Measurements from ENCODE around the gene MPI. TPM values are rescaled to one million over a fixed set of nuclear protein-coding genes. Genes with fewer than 3 reads are reported as not detected.
A peak's percentile ranks its signal among the peaks of the same experiment; 100 is the strongest.

The MPI gene
- total RNA-seq, 6 experiments from 2014 or later = 23.5 to 69.7 (median 40.8) TPM

DNA sequence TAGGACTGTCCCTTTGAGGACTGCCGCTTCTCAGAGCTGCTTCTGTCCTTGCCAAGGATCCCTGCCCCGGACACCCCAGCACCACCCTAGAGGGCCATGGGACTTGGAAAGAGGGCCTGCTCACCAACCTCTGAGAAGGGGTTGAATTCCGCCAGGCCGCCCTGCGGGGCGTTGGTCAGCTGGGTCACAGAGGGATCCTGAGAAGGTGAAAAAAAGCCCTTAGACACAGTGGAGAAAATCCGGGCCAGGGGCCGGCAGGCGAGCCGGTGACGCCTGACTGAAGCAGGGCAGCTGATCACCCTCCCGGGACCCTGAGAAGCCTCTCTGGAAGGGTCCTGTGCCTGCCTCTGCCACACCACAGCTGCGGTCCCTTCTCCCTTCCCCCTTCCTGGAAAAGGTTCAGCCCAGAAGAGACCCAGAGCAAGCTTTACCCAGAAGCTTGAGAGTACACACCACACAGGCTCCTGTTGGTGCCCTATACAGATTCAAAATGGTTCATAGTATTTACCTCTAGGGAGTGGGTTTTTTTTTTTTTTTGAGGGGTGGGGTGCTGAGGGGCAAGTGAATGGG is 35.3 kb upstream of the MPI start:
- no peaks in the 10 kb centered on the region for H3K9me3 ChIP-seq
- H3K4me3 ChIP-seq = no peak overlapping the region
- ATAC-seq (no peak), DNase-seq (no peak)
- H3K27ac ChIP-seq = no peak overlapping the region
- H3K27me3 ChIP-seq = no peaks in the 10 kb centered on the region
- H3K4me1 ChIP-seq = peaks cover 0 to 5% (median 0%) of the 10 kb centered on the region in 4 donors
- WGBS (ENCODE audit: insufficient coverage, low coverage, low lambda C conversion rate, missing lambda C conversion rate) = no CpG with 5 or more reads among the region's 13 CpGs
- intact Hi-C loops (cut with DNase I) = no loop called here
- TF ChIP-seq CTCF (IDR thresholded peaks at IDR 0.05) (no peak), POLR2A (IDR thresholded peaks at IDR 0.05) (no peak)
- H3K36me3 ChIP-seq = peaks cover 0 to 42% (median 14%) of the 10 kb centered on the region in 4 donors

GRCh38 chr15:74855857-74856256 is 34.0 kb upstream of the MPI start:
- WGBS (ENCODE audit: insufficient coverage, low coverage, low lambda C conversion rate, missing lambda C conversion rate) = 100% methylated on average over 2 of the region's 2 CpGs
- Histone ChIP-seq H3K4me3 (no peak overlapping the region), H3K27ac (no peak overlapping the region), H3K27me3 (no peaks in the 10 kb centered on the region), H3K9me3 (no peaks in the 10 kb centered on the region), H3K4me1 (peaks cover 0 to 5% (median 0%) of the 10 kb centered on the region in 4 donors), H3K36me3 (peaks cover 0 to 30% (median 13%) of the 10 kb centered on the region in 4 donors)
- ATAC-seq (no peak), DNase-seq (no peak)
- no peak for TF ChIP-seq CTCF (IDR thresholded peaks at IDR 0.05)
- TF ChIP-seq POLR2A (IDR thresholded peaks at IDR 0.05) = no peak
- intact Hi-C loops (cut with DNase I) = no loop called here

- Histone ChIP-seq H3K4me3 (no peak overlapping the region), H3K27ac (no peak overlapping the region), H3K4me1 (peaks cover 0 to 5% (median 0%) of the 10 kb centered on the region in 4 donors), H3K9me3 (no peaks in the 10 kb centered on the region), H3K36me3 (peaks cover 0 to 23% (median 11%) of the 10 kb centered on the region in 4 donors), H3K27me3 (no peaks in the 10 kb centered on the region)
- TF ChIP-seq POLR2A (IDR thresholded peaks at IDR 0.05) (no peak), CTCF (IDR thresholded peaks at IDR 0.05) (no peak)
- WGBS (ENCODE audit: insufficient coverage, low coverage, low lambda C conversion rate, missing lambda C conversion rate) = no CpG with 5 or more reads among the region's 1 CpG
- DNase-seq = no peak
- ATAC-seq = no peak
- intact Hi-C loops (cut with DNase I) = no loop called here
Measured at GRCh38 chr15:74856537-74856936, 33.3 kb upstream of the MPI start.

DNA sequence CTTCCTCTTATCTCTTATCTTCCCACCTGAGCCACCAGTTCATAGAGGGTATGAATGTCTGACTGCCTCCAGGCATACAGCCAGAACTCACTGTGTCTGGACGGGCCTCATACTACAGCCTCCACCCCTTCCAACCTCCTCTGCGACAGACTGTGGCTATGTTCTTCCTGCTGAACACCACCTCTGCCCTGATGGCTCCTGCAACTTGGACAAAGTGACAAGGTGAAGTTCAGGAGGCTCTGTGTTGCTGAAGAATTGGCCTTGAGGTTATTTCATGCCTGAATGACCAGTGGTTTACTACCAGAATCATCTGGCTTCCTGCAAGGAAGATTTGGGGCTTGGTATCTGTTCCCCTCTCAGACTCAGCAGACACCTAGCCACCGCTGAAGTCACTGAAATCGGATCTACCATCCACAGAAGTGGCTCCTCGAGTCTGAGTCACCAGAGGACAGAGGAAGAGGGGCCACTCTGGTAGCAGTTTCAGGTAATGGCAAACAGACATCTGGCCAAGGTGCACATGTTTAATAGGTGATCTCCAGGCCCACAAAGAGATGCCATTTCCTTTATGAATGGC is 32.7 kb upstream of the MPI start:
- TF ChIP-seq CTCF (IDR thresholded peaks at IDR 0.05) (no peak), POLR2A (IDR thresholded peaks at IDR 0.05) (no peak)
- H3K4me3 ChIP-seq = no peak overlapping the region
- peaks cover 0 to 5% (median 0%) of the 10 kb centered on the region in 4 donors for H3K4me1 ChIP-seq
- peaks cover 0 to 17% (median 10%) of the 10 kb centered on the region in 4 donors for H3K36me3 ChIP-seq
- no peak overlapping the region for H3K27ac ChIP-seq
- intact Hi-C loops (cut with DNase I) = no loop called here
- peak in 2 of 4 donors; percentile 34 to 72 for ATAC-seq
- DNase-seq = no peak
- 55% methylated on average over 5 of the region's 5 CpGs for WGBS (ENCODE audit: insufficient coverage, low coverage, low lambda C conversion rate, missing lambda C conversion rate)
- H3K9me3 ChIP-seq = no peaks in the 10 kb centered on the region
- no peaks in the 10 kb centered on the region for H3K27me3 ChIP-seq

Data from right lobe of liver (tissue), 6 donors.